ENCODE data around the gene TRAP1. TPM values are rescaled to one million over a fixed set of nuclear protein-coding genes. Genes with fewer than 3 reads are reported as not detected.

Gene TRAP1
- polyA plus RNA-seq, 4 donors: 25.5 to 89.2 (median 64.5) TPM

DNA sequence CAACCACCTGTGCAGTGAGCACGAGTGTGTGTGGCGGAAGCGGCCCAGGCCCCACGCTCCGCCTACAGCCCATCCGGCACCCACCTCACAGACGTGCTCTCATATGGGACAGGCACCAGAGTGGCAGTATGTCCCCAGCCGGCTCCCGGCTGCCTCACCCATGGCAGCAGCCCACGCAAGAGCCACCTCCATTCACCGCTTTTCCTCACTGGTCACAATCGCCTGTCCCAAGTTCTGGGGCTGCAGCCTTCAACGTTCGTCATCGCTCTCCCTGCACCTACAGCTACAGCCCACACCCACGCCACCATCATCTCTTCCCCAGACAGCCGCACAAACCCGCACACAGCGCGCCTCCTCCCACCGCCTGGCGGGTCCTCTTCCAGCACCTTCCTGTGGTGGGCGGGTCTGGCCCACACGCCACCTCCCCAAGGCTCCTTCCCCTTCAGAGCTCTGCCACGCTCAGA is 17.5 kb upstream of the TRAP1 start:
- H3K36me3 ChIP-seq (ENCODE audit: control insufficient read depth in 3 of 3, insufficient read depth in 2 of 3, low read depth in 1 of 3, low read length in 3 of 3): peaks cover 28 to 97% (median 46%) of the 10 kb centered on the region in 3 donors
- no peak for FAIRE-seq
- H3K4me1 ChIP-seq (ENCODE audit: control insufficient read depth in 3 of 3, insufficient read depth in 2 of 3, low read depth in 1 of 3, low read length in 2 of 3): no peaks in the 10 kb centered on the region
- no peak overlapping the region for H3K4me3 ChIP-seq (ENCODE audit: low read depth in 1 of 3, low read length in 3 of 3)
- WGBS, 3 donors: 95 to 97% (median 96%) methylated on average over 25 of the region's 25 CpGs
- H3K27ac ChIP-seq (ENCODE audit: low read depth in 1 of 3, low read length in 2 of 3): no peak overlapping the region
- H3K27me3 ChIP-seq (ENCODE audit: control insufficient read depth in 3 of 3, insufficient read depth in 3 of 3, low read length in 3 of 3): no peaks in the 10 kb centered on the region
- DNase-seq: no peak
- no peaks in the 10 kb centered on the region for H3K9me3 ChIP-seq (ENCODE audit: control insufficient read depth in 2 of 2, insufficient read depth in 1 of 2, low read depth in 1 of 2, low read length in 1 of 2)

- DNase-seq: no peak
These were observed 16.9 kb upstream of the TRAP1 start for GRCh38 chr16:3734084-3734757.

DNA sequence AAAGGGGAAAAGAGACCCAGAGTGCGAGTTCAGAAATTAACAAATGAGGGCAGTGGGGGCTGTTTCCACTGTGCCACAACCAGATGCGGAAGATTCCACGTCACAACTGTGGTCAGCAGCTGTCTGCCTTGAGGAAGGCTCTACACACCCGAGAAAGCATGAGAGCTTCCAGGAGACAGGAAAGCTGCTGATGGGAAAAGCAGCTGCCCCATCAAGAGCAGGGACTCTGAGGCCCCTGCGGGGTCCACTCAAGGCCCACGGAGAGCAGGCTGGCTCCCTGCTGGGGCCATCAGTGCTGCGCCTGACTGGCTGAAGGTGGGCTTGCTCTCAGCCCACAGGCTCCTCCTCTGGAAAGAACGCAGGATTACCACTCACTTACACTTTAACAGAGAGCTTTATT is 14.8 kb upstream of the TRAP1 start:
- Histone ChIP-seq H3K4me1 (ENCODE audit: control insufficient read depth in 3 of 3, insufficient read depth in 2 of 3, low read depth in 1 of 3, low read length in 2 of 3) (no peaks in the 10 kb centered on the region), H3K27ac (ENCODE audit: low read depth in 1 of 3, low read length in 2 of 3) (no peak overlapping the region), H3K27me3 (ENCODE audit: control insufficient read depth in 3 of 3, insufficient read depth in 3 of 3, low read length in 3 of 3) (no peaks in the 10 kb centered on the region), H3K4me3 (ENCODE audit: low read depth in 1 of 3, low read length in 3 of 3) (no peak overlapping the region), H3K36me3 (ENCODE audit: control insufficient read depth in 3 of 3, insufficient read depth in 2 of 3, low read depth in 1 of 3, low read length in 3 of 3) (peaks cover 36 to 94% (median 57%) of the 10 kb centered on the region in 3 donors), H3K9me3 (ENCODE audit: control insufficient read depth in 2 of 2, insufficient read depth in 1 of 2, low read depth in 1 of 2, low read length in 1 of 2) (no peaks in the 10 kb centered on the region)
- no peak for DNase-seq
- FAIRE-seq: no peak
- WGBS, 3 donors: 84 to 93% (median 87%) methylated on average over 8 of the region's 8 CpGs

More at GRCh38 chr16:3734084-3734757, 16.9 kb upstream of the TRAP1 start:
- no peaks in the 10 kb centered on the region for H3K27me3 ChIP-seq (ENCODE audit: control insufficient read depth in 3 of 3, insufficient read depth in 3 of 3, low read length in 3 of 3)
- WGBS, 3 donors: 96 to 98% (median 98%) methylated on average over 26 to 27 of the region's 27 CpGs
- no peak overlapping the region for H3K27ac ChIP-seq (ENCODE audit: low read depth in 1 of 3, low read length in 2 of 3)
- FAIRE-seq: no peak
- no peaks in the 10 kb centered on the region for H3K4me1 ChIP-seq (ENCODE audit: control insufficient read depth in 3 of 3, insufficient read depth in 2 of 3, low read depth in 1 of 3, low read length in 2 of 3)
- H3K36me3 ChIP-seq (ENCODE audit: control insufficient read depth in 3 of 3, insufficient read depth in 2 of 3, low read depth in 1 of 3, low read length in 3 of 3): peaks cover 26 to 97% (median 46%) of the 10 kb centered on the region in 3 donors
- no peak overlapping the region for H3K4me3 ChIP-seq (ENCODE audit: low read depth in 1 of 3, low read length in 3 of 3)
- no peaks in the 10 kb centered on the region for H3K9me3 ChIP-seq (ENCODE audit: control insufficient read depth in 2 of 2, insufficient read depth in 1 of 2, low read depth in 1 of 2, low read length in 1 of 2)

- Histone ChIP-seq H3K4me1 (ENCODE audit: control insufficient read depth in 3 of 3, insufficient read depth in 2 of 3, low read depth in 1 of 3, low read length in 2 of 3) (no peaks in the 10 kb centered on the region), H3K4me3 (ENCODE audit: low read depth in 1 of 3, low read length in 3 of 3) (no peak overlapping the region), H3K9me3 (ENCODE audit: control insufficient read depth in 2 of 2, insufficient read depth in 1 of 2, low read depth in 1 of 2, low read length in 1 of 2) (no peaks in the 10 kb centered on the region), H3K27ac (ENCODE audit: low read depth in 1 of 3, low read length in 2 of 3) (no peak overlapping the region), H3K27me3 (ENCODE audit: control insufficient read depth in 3 of 3, insufficient read depth in 3 of 3, low read length in 3 of 3) (no peaks in the 10 kb centered on the region), H3K36me3 (ENCODE audit: control insufficient read depth in 3 of 3, insufficient read depth in 2 of 3, low read depth in 1 of 3, low read length in 3 of 3) (peaks cover 33 to 87% (median 50%) of the 10 kb centered on the region in 3 donors)
- no peak for FAIRE-seq
- no peak for DNase-seq
- 91 to 95% (median 91%) methylated on average over 34 of the region's 34 CpGs for WGBS, 3 donors
These were observed 14.0 kb upstream of the TRAP1 start for GRCh38 chr16:3731126-3731935.

- no peak overlapping the region for H3K27ac ChIP-seq (ENCODE audit: low read depth in 1 of 3, low read length in 2 of 3)
- FAIRE-seq: no peak
These were observed 13.1 kb upstream of the TRAP1 start for GRCh38 chr16:3730161-3731125.

DNA sequence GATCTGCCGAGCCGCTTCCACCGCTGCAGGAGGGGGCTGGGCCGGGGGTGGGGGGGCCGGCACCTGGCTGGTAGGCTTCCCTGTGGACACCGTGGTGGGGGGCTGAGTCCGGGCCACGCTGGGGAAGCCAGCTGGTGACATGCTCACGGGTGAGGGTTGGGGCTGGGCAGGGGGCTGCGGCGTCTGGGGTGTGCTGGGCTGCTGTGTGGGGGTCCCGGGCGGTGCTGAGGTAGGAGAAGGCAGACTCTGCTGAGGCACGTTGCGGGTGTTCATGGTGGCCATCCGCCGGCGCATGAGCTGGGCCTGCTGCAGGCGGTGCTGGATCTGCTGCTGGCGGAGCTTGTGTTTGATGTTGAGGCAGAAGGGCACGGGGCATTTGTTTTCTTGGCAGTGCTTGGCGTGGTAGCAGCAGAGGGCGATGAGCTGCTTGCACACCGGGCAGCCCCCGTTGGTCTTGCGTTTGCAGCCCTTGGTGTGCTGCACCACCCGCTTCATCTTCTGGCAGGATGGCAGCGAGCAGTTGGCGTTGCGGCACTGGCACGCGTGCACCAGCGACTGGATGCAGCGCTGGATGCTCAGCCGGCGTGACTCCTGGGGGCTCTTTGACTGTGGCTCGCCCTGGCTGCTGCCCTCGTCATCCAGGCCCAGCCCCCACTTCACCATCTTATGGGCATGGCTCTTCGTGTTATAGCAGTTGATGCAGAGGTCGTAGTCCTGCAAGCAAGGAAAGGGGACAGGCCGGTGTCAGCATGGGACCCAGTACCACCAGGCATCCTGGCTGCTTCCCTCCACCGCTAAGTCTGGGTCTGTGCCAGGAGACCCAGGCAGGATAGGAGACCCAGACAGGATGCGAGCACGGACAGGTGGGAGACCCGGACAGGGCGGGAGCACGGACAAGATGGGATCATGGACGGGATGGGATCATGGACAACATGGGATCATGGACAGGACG is 12.1 kb upstream of the TRAP1 start:
- Histone ChIP-seq H3K27ac (ENCODE audit: low read depth in 1 of 3, low read length in 2 of 3) (no peak overlapping the region), H3K27me3 (ENCODE audit: control insufficient read depth in 3 of 3, insufficient read depth in 3 of 3, low read length in 3 of 3) (no peaks in the 10 kb centered on the region), H3K4me1 (ENCODE audit: control insufficient read depth in 3 of 3, insufficient read depth in 2 of 3, low read depth in 1 of 3, low read length in 2 of 3) (no peaks in the 10 kb centered on the region), H3K9me3 (ENCODE audit: control insufficient read depth in 2 of 2, insufficient read depth in 1 of 2, low read depth in 1 of 2, low read length in 1 of 2) (no peaks in the 10 kb centered on the region), H3K36me3 (ENCODE audit: control insufficient read depth in 3 of 3, insufficient read depth in 2 of 3, low read depth in 1 of 3, low read length in 3 of 3) (peaks cover 31 to 80% (median 38%) of the 10 kb centered on the region in 3 donors), H3K4me3 (ENCODE audit: low read depth in 1 of 3, low read length in 3 of 3) (no peak overlapping the region)
- FAIRE-seq: no peak
- DNase-seq: no peak
- WGBS, 3 donors: 94 to 96% (median 94%) methylated on average over 43 to 49 of the region's 49 CpGs

More at GRCh38 chr16:3730161-3731125, 13.1 kb upstream of the TRAP1 start:
- WGBS, 3 donors: 91 to 96% (median 94%) methylated on average over 24 of the region's 24 CpGs
- Histone ChIP-seq H3K27me3 (ENCODE audit: control insufficient read depth in 3 of 3, insufficient read depth in 3 of 3, low read length in 3 of 3) (no peaks in the 10 kb centered on the region), H3K9me3 (ENCODE audit: control insufficient read depth in 2 of 2, insufficient read depth in 1 of 2, low read depth in 1 of 2, low read length in 1 of 2) (no peaks in the 10 kb centered on the region), H3K36me3 (ENCODE audit: control insufficient read depth in 3 of 3, insufficient read depth in 2 of 3, low read depth in 1 of 3, low read length in 3 of 3) (peaks cover 33 to 85% (median 43%) of the 10 kb centered on the region in 3 donors), H3K4me1 (ENCODE audit: control insufficient read depth in 3 of 3, insufficient read depth in 2 of 3, low read depth in 1 of 3, low read length in 2 of 3) (no peaks in the 10 kb centered on the region), H3K4me3 (ENCODE audit: low read depth in 1 of 3, low read length in 3 of 3) (no peak overlapping the region)
- no peak for DNase-seq

GRCh38 chr16:3728424-3729160 is 11.3 kb upstream of the TRAP1 start:
- Histone ChIP-seq H3K27ac (ENCODE audit: low read depth in 1 of 3, low read length in 2 of 3) (no peak overlapping the region), H3K27me3 (ENCODE audit: control insufficient read depth in 3 of 3, insufficient read depth in 3 of 3, low read length in 3 of 3) (no peaks in the 10 kb centered on the region), H3K4me3 (ENCODE audit: low read depth in 1 of 3, low read length in 3 of 3) (no peak overlapping the region), H3K36me3 (ENCODE audit: control insufficient read depth in 3 of 3, insufficient read depth in 2 of 3, low read depth in 1 of 3, low read length in 3 of 3) (peaks cover 27 to 72% (median 35%) of the 10 kb centered on the region in 3 donors), H3K9me3 (ENCODE audit: control insufficient read depth in 2 of 2, insufficient read depth in 1 of 2, low read depth in 1 of 2, low read length in 1 of 2) (no peaks in the 10 kb centered on the region), H3K4me1 (ENCODE audit: control insufficient read depth in 3 of 3, insufficient read depth in 2 of 3, low read depth in 1 of 3, low read length in 2 of 3) (no peaks in the 10 kb centered on the region)
- WGBS, 3 donors: 96 to 98% (median 97%) methylated on average over 25 to 31 of the region's 31 CpGs
- FAIRE-seq: no peak
- DNase-seq: no peak
